ENCODE results near the gene MFNG. TPM values are rescaled to one million over a fixed set of nuclear protein-coding genes. Genes with fewer than 3 reads are reported as not detected.
A peak's percentile ranks its signal among the peaks of the same experiment; 100 is the strongest.

The MFNG gene
- total and polyA plus RNA-seq, 4 donors, result 14.3 to 46.7 (median 31.0) TPM

DNA sequence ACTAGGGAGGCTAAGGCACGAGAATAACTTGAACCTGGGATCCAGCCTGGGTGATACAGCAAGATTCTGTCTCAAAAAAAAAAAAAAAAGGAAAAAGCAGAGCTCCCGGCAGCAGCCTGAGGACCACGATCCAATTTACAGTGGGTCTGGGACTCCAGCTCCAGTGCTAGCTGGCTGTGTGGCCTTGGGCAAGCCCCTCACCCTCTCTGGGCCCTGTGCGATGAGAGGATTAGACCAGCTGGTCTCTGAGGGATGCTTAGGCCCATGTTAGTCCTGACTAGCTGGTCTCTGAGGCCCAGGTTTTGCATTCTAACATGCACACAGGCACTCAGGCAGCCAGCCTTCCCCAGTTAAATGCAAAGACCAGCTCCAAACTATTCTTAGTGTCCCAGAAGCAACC, 19.4 kb upstream of the MFNG start:
- TF ChIP-seq CTCF (IDR thresholded peaks at IDR 0.05; ENCODE audit: control extremely low read depth, extremely low read depth), result no peak
- ATAC-seq (ENCODE audit: insufficient read depth, low FRiP score) (no peak), DNase-seq (no peak)
- Histone ChIP-seq H3K4me1 (ENCODE audit: control insufficient read depth in 5 of 5, insufficient read depth in 5 of 5, low read length in 5 of 5) (peaks cover 0 to 38% (median 20%) of the 10 kb centered on the region in 5 donors), H3K27me3 (ENCODE audit: control insufficient read depth in 3 of 3, insufficient read depth in 3 of 3, low read length in 2 of 3) (no peaks in the 10 kb centered on the region), H3K4me3 (no peak overlapping the region), H3K9me3 (ENCODE audit: control insufficient read depth in 4 of 4, insufficient read depth in 3 of 4, low read length in 3 of 4) (no peaks in the 10 kb centered on the region), H3K36me3 (ENCODE audit: control insufficient read depth in 4 of 4, insufficient read depth in 4 of 4, low read length in 4 of 4) (peaks cover 0 to 7% (median 0%) of the 10 kb centered on the region in 4 donors), H3K27ac (ENCODE audit: low read depth in 1 of 2, low read length in 1 of 2) (no peak overlapping the region), H3K9ac (ENCODE audit: insufficient read depth in 1 of 2, low read length in 2 of 2) (no peak overlapping the region)
- 94 to 96% methylated on average over 4 of the region's 4 CpGs for WGBS, 2 donors

DNA sequence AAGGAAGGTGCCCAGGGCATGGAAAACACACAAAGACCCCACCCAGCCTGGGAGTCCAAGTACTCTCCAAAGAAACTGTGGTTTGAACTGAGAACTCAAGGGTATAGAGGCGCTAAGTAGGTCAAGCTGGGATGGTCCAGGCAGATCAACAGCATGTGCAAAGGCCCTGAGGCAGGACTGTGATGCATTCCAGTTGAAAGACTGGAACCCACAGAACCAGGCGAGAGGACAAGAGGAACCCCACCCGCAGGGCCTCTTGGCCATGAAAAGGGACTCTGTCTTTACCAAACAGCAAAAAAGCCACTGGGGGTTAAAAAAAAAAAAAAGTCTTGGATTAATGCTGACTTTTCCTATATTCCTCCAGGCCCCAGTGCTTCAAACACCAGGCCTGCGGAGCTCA, 18.8 kb upstream of the MFNG start:
- WGBS, 2 donors, result 96 to 97% methylated on average over 4 of the region's 4 CpGs
- H3K27me3 ChIP-seq (ENCODE audit: control insufficient read depth in 3 of 3, insufficient read depth in 3 of 3, low read length in 2 of 3), result no peaks in the 10 kb centered on the region
- H3K4me3 ChIP-seq, result no peak overlapping the region
- no peaks in the 10 kb centered on the region for H3K9me3 ChIP-seq (ENCODE audit: control insufficient read depth in 4 of 4, insufficient read depth in 3 of 4, low read length in 3 of 4)
- ATAC-seq (ENCODE audit: insufficient read depth, low FRiP score) (no peak), DNase-seq (no peak)
- H3K4me1 ChIP-seq (ENCODE audit: control insufficient read depth in 5 of 5, insufficient read depth in 5 of 5, low read length in 5 of 5), result peaks cover 0 to 32% (median 22%) of the 10 kb centered on the region in 5 donors
- no peak overlapping the region for H3K9ac ChIP-seq (ENCODE audit: insufficient read depth in 1 of 2, low read length in 2 of 2)
- TF ChIP-seq CTCF (IDR thresholded peaks at IDR 0.05; ENCODE audit: control extremely low read depth, extremely low read depth), result no peak
- H3K36me3 ChIP-seq (ENCODE audit: control insufficient read depth in 4 of 4, insufficient read depth in 4 of 4, low read length in 4 of 4), result peaks cover 0 to 7% (median 0%) of the 10 kb centered on the region in 4 donors
- H3K27ac ChIP-seq (ENCODE audit: low read depth in 1 of 2, low read length in 1 of 2), result peak overlapping the region; percentile 42 to 66

DNA sequence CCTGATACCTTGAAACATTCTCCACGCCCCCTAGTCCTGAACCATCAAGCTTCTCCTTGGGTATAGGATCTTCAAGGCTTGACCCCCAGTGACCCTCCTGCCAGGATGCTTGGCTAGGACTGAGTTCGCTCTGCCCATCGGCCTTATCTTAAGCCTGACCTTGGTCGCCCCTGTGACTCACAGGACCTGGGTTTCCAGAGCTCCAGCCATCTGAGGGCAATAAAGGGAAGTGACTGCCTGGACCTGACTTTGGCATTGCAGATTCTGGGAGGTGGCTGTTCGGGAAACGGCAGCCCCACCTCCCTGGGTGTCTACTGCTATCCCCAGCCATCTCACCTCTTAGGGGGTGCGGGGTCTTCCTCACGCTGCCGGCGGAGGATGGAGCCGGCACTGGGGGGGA, 17.7 kb upstream of the MFNG start:
- 60 to 80% methylated on average over 11 of the region's 11 CpGs for WGBS, 2 donors
- Histone ChIP-seq H3K9ac (ENCODE audit: insufficient read depth in 1 of 2, low read length in 2 of 2) (no peak overlapping the region), H3K36me3 (ENCODE audit: control insufficient read depth in 4 of 4, insufficient read depth in 4 of 4, low read length in 4 of 4) (peaks cover 0 to 7% (median 0%) of the 10 kb centered on the region in 4 donors), H3K4me3 (no peak overlapping the region), H3K27ac (ENCODE audit: low read depth in 1 of 2, low read length in 1 of 2) (peak overlapping the region; percentile 41 to 79), H3K9me3 (ENCODE audit: control insufficient read depth in 4 of 4, insufficient read depth in 3 of 4, low read length in 3 of 4) (no peaks in the 10 kb centered on the region), H3K27me3 (ENCODE audit: control insufficient read depth in 3 of 3, insufficient read depth in 3 of 3, low read length in 2 of 3) (no peaks in the 10 kb centered on the region), H3K4me1 (ENCODE audit: control insufficient read depth in 5 of 5, insufficient read depth in 5 of 5, low read length in 5 of 5) (peaks cover 0 to 25% (median 17%) of the 10 kb centered on the region in 5 donors)
- ATAC-seq (ENCODE audit: insufficient read depth, low FRiP score) (no peak), DNase-seq (no peak)
- TF ChIP-seq CTCF (IDR thresholded peaks at IDR 0.05; ENCODE audit: control extremely low read depth, extremely low read depth), result no peak

DNA sequence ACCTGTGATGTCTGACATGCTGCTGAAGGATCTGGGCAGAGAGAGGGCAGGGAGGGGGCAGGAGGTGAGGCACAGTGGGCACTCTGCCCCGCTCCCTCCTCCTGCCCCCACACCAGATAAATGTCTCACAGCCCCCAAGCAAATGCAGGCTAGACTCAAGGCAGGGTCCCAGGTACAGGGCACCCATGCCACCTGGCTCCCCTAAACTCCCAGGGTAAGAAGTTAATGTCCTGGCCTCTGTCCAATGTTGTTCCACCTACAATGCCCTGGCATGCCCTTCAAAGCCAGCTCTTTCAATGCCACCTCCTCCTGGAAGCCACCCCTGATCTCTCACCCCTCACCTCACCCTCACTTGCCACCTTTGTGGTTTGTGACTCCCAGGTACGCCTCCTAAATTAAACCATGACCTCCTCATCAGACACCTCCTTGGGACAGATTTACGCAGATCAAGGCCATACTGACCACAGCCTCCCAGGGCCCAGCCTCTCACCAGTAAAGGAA, 17.0 kb upstream of the MFNG start:
- Histone ChIP-seq H3K9ac (ENCODE audit: insufficient read depth in 1 of 2, low read length in 2 of 2) (no peak overlapping the region), H3K9me3 (ENCODE audit: control insufficient read depth in 4 of 4, insufficient read depth in 3 of 4, low read length in 3 of 4) (no peaks in the 10 kb centered on the region), H3K36me3 (ENCODE audit: control insufficient read depth in 4 of 4, insufficient read depth in 4 of 4, low read length in 4 of 4) (peaks cover 0 to 7% (median 0%) of the 10 kb centered on the region in 4 donors), H3K27ac (ENCODE audit: low read depth in 1 of 2, low read length in 1 of 2) (peak overlapping the region; percentile 2 to 79), H3K4me1 (ENCODE audit: control insufficient read depth in 5 of 5, insufficient read depth in 5 of 5, low read length in 5 of 5) (peaks cover 0 to 19% (median 13%) of the 10 kb centered on the region in 5 donors), H3K4me3 (no peak overlapping the region), H3K27me3 (ENCODE audit: control insufficient read depth in 3 of 3, insufficient read depth in 3 of 3, low read length in 2 of 3) (no peaks in the 10 kb centered on the region)
- TF ChIP-seq CTCF (IDR thresholded peaks at IDR 0.05; ENCODE audit: control extremely low read depth, extremely low read depth), result no peak
- DNase-seq (no peak), ATAC-seq (ENCODE audit: insufficient read depth, low FRiP score) (no peak)
- WGBS, 2 donors, result 96 to 99% methylated on average over 3 of the region's 3 CpGs

Measured in lung (tissue), 12 donors.